Right cardiac atrium (tissue), 5 donors: ENCODE data around the gene TGM5. TPM values are rescaled to one million over a fixed set of nuclear protein-coding genes. Genes with fewer than 3 reads are reported as not detected.

Source experiments
- ATAC-seq, 2 donors: fragments of 200-7000 bp; cut with Tn5 transposase; one replicate each; pipeline versions ENCODE4 v1.8.0 to v1.9.1; 2020; ENCODE audit warnings: moderate library complexity in 2 of 2, mild to moderate bottlenecking in 1 of 2
- DNase-seq, 3 donors: peaks; one replicate each; pipeline ENCODE4 v3.0.0-alpha.2; 2020
- H3K27ac ChIP-seq: one replicate; pipeline ENCODE4 v1.5.1; 2013; ENCODE audit warnings: mild to moderate bottlenecking, low read length, control low read depth, moderate library complexity
- H3K27me3 ChIP-seq: one replicate; pipeline ENCODE4 v1.6.1; 2013; ENCODE audit not compliant: control insufficient read depth, insufficient read depth
- H3K4me1 ChIP-seq: one replicate; pipeline ENCODE4 v1.6.1; 2013; ENCODE audit warnings: low read length; ENCODE audit not compliant: control insufficient read depth, insufficient read depth
- H3K4me3 ChIP-seq: one replicate; pipeline ENCODE4 v1.5.1; 2013; ENCODE audit warnings: low read length, control low read depth
- H3K9me3 ChIP-seq: one replicate; pipeline ENCODE4 v1.6.1; 2013; ENCODE audit warnings: low read length; ENCODE audit not compliant: control insufficient read depth
- WGBS: extraction: QIAGEN DNeasy Blood & Tissue Kit; methylation state at CpG from one replicate; pipeline ENCODE4 v1.1.7; 2013; 5-methylcytosine and 5-hydroxymethylcytosine counted together
- intact Hi-C, 4 donors: fragments of 100-400 bp; cut with DNase I; formaldehyde crosslinking; loops; one replicate each; pipeline versions ENCODE4 v1.11.0 to v1.14.0; 2022 to 2023
- polyA plus RNA-seq: library from polyadenylated mRNA; stranded (reverse); fragments of 200-250 nt; gene quantifications from one replicate; pipeline ENCODE4 v1.2.3, GENCODE V29; 2013
- total RNA-seq, 4 donors: library from RNA; stranded (reverse); fragmentation: NEBNext Ultra II Directional; extraction: Animal tissue kit (Norgen Biotek cat#: 25700); gene quantifications; one replicate each; pipeline ENCODE4 v1.2.1, GENCODE V29; 2021
- donor health status: healthy with polysubstance abuse.
- donor health status: DM: no; HTN: yes; CAD: no.
- donor health status: DM: no; HTN: no; CAD: no.
- donor health status: DM: no; HTN: yes; CAD: no; lungs with severe emphysema.
- donor health status: DM: yes; HTN: yes; CAD: no.

Gene TGM5
- total and polyA plus RNA-seq, 5 donors, result 0.02 TPM; not detected in 4

DNA sequence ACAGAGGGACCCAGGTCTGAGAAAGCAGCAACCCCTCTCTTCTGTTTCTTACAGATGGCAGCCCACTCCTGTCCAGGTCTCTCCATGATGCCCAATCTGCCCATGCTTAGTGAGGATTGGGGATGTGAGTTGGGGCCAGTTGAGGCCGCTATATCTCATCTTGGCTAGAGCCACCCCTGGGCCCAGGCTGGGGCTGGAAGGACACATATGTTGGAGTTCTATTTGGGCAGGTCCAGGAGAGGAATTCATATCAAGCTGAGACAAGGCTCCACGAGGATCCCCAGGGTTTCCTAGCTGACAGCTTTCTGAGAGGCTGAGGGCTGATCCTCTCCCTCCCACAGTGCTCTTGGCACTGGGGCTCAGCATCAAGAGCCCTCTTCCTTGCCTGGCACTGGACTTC is 11.4 kb downstream of the TGM5 start:
- WGBS, result 66% methylated on average over 2 of the region's 2 CpGs
- DNase-seq, result no peak
- no peaks in the 10 kb centered on the region for H3K27me3 ChIP-seq
- no peaks in the 10 kb centered on the region for H3K9me3 ChIP-seq
- H3K4me1 ChIP-seq, result no peaks in the 10 kb centered on the region
- no peak for ATAC-seq
- H3K4me3 ChIP-seq, result no peak overlapping the region
- intact Hi-C loops, result no loop called here
- no peak overlapping the region for H3K27ac ChIP-seq

DNA sequence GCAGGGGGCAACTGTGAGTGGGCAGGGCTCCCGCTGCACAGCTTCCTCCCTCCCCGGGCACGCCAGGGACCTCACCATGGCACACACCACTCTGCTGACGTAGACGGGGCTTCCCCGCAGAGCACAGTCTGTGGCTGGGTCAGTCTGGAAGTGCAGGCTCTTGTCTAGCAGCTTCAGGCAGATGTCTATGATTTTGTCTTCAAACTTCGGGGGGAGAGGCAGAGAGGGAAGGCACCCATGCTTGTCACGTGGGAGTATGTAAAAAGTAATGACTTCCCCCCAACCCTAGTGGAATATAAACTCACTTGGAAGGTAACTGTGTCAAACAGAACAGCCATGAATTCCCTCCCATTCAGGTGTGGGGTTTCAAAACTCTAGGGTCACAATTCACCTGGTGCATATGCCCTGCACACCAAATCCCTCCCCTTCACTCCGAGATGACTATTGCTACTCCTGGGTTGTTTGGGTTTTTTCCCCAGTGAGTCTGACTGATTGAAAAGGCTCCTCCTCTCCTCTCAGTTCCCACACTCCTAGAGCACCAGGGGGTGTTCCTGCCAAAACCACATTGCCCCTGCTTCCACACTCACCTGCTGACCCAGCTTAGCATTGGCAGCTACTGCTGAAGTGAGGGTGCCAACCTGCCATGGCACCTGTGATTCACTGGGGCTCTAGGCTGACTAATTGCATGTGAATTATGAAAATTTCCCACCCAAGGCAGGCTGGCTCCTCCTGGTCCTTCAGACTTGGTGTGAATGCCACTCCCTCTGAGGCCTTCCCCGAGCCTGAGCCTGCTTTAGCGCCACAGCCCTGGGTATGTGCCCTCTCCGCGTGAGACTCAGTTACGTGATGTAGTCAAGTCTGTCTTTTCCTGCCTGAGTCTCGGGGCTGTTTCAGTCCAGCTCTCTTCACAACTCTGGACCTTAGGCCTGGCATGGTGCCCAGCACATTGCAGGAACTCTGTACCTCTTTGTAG is 13.0 kb downstream of the TGM5 start:
- intact Hi-C loops, result no loop called here
- Histone ChIP-seq H3K4me3 (no peak overlapping the region), H3K9me3 (no peaks in the 10 kb centered on the region), H3K4me1 (no peaks in the 10 kb centered on the region), H3K27ac (no peak overlapping the region), H3K27me3 (no peaks in the 10 kb centered on the region)
- ATAC-seq, result peak; percentile 38
- DNase-seq, result peak in 1 of 3 donors; percentile 76
- WGBS, result 55% methylated on average over 15 of the region's 15 CpGs

DNA sequence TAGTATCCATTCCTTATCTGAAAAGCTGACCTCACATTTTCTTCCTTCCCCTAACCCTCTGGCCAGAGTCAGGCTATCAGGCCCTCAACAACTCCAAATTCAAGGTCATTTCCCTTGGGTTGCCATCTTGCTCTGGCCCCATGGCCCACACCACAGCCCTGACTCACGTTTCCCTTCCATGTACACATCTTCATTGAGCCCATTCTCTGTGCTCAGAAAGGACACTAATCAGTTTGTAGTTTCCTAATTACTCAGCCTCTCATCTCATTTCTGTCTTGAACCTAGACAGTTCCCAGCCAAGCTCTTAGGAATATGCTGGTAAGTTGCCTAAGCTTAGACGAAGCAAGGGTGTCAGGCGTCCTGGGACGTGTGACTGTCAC is 14.9 kb downstream of the TGM5 start:
- no peaks in the 10 kb centered on the region for H3K4me1 ChIP-seq
- H3K27me3 ChIP-seq, result no peaks in the 10 kb centered on the region
- ATAC-seq, result no peak
- intact Hi-C loops, result no loop called here
- WGBS, result 71% methylated on average over 4 of the region's 4 CpGs
- no peak overlapping the region for H3K27ac ChIP-seq
- no peak overlapping the region for H3K4me3 ChIP-seq
- DNase-seq, result no peak
- no peaks in the 10 kb centered on the region for H3K9me3 ChIP-seq

- no peak overlapping the region for H3K4me3 ChIP-seq
- ATAC-seq (no peak), DNase-seq (no peak)
- 81% methylated on average over 8 of the region's 8 CpGs for WGBS
- intact Hi-C loops, result no loop called here
- no peak overlapping the region for H3K27ac ChIP-seq
- no peaks in the 10 kb centered on the region for H3K4me1 ChIP-seq
- no peaks in the 10 kb centered on the region for H3K27me3 ChIP-seq
- H3K9me3 ChIP-seq, result no peaks in the 10 kb centered on the region
Measured at GRCh38 chr15:43251185-43251870, 15.4 kb downstream of the TGM5 start.

- H3K27me3 ChIP-seq, result no peaks in the 10 kb centered on the region
- ATAC-seq, result no peak
- no peak for DNase-seq
- 69% methylated on average over 2 of the region's 2 CpGs for WGBS
- intact Hi-C loops, result no loop called here
- H3K27ac ChIP-seq, result no peak overlapping the region
- H3K4me3 ChIP-seq, result no peak overlapping the region
- H3K9me3 ChIP-seq, result no peaks in the 10 kb centered on the region
- no peaks in the 10 kb centered on the region for H3K4me1 ChIP-seq
Measured at GRCh38 chr15:43250785-43251184, 15.9 kb downstream of the TGM5 start.

- no peaks in the 10 kb centered on the region for H3K4me1 ChIP-seq
- H3K4me3 ChIP-seq, result no peak overlapping the region
- H3K27ac ChIP-seq, result no peak overlapping the region
- intact Hi-C loops, result no loop called here
- no peaks in the 10 kb centered on the region for H3K27me3 ChIP-seq
- WGBS, result 51% methylated on average over 5 of the region's 5 CpGs
- no peak for DNase-seq
- ATAC-seq, result no peak
- no peaks in the 10 kb centered on the region for H3K9me3 ChIP-seq
Measured at GRCh38 chr15:43249699-43250203, 17.0 kb downstream of the TGM5 start.

DNA sequence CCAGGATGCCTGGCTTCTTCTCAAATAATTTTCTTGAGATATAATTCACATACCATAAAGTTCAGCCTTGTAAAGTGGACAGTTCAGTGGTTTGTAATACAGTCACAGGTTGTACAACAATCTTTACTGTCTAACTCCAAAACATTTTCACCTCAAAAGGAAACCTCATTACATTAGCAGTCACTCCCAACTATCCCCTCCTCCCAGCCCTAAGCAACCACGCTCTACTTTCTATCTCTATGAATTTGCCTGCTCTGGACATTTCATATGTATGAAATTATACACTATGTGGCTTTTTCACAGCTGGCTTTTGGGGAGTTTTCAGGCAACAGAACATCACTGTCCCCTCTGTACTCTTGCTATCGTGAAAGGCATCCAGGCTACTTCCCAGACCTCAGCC is 17.5 kb downstream of the TGM5 start:
- 70% methylated on average over 2 of the region's 2 CpGs for WGBS
- Histone ChIP-seq H3K27me3 (no peaks in the 10 kb centered on the region), H3K27ac (no peak overlapping the region), H3K4me1 (no peaks in the 10 kb centered on the region), H3K9me3 (no peaks in the 10 kb centered on the region), H3K4me3 (no peak overlapping the region)
- no peak for ATAC-seq
- intact Hi-C loops, result no loop called here
- no peak for DNase-seq

DNA sequence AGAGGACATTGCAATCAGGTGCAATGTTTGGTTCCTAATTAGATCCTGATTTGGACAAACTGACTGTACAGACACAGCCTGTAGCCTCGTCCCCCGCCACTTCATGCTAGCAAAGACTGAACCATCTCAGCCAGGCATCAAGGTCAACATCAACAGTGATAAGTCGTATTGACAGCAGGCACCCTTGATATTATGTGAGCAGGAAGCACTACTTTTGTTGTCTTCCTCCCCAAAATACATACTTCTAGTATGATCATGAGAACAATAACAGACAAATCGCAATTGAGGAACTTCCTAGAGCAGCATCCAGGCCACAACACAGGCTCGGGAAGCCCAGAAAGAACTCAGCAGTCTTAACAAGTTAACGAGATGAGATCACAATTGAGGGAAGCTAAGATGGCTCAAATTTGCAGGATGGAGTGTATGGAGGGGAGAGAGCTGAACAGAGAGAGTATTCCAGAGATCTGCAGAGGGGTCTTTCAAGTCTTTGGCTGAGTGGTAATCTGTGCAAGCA is 20.4 kb downstream of the TGM5 start:
- intact Hi-C loops, result no loop called here
- Histone ChIP-seq H3K9me3 (no peaks in the 10 kb centered on the region), H3K27me3 (no peaks in the 10 kb centered on the region), H3K4me3 (no peak overlapping the region), H3K27ac (no peak overlapping the region), H3K4me1 (no peaks in the 10 kb centered on the region)
- no peak for DNase-seq
- WGBS, result 64% methylated on average over 6 of the region's 6 CpGs
- no peak for ATAC-seq

DNA sequence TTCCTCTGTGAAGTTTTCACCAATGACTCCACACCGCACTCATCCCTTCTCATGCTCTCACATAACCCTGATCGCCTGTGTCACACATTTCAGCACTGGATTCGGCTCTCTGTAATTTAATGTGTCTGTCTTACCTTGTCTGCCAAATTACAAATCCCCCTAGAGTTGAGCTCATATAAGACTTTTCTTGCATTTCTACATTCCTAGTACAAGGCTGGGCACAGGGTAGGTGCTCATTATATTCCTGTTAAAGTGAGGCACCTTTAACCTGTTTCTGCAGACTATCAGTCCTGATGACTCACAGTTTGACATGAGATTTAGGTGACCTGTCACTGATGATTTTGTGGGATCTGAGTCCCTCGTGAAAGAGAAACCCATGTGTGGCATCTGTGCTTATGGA is 22.6 kb downstream of the TGM5 start:
- intact Hi-C loops, result no loop called here
- ATAC-seq (no peak), DNase-seq (no peak)
- Histone ChIP-seq H3K4me1 (no peaks in the 10 kb centered on the region), H3K9me3 (no peaks in the 10 kb centered on the region), H3K4me3 (no peak overlapping the region), H3K27me3 (no peaks in the 10 kb centered on the region), H3K27ac (no peak overlapping the region)
- 86% methylated on average over 4 of the region's 4 CpGs for WGBS

GRCh38 chr15:43243020-43243645 is 23.6 kb downstream of the TGM5 start:
- ATAC-seq, result no peak
- WGBS, result 88% methylated on average over 2 of the region's 2 CpGs
- Histone ChIP-seq H3K9me3 (no peaks in the 10 kb centered on the region), H3K27me3 (no peaks in the 10 kb centered on the region), H3K4me3 (no peak overlapping the region), H3K4me1 (no peaks in the 10 kb centered on the region), H3K27ac (no peak overlapping the region)
- intact Hi-C loops, result no loop called here
- DNase-seq, result no peak

- ATAC-seq (no peak), DNase-seq (no peak)
- intact Hi-C loops, result no loop called here
Measured at GRCh38 chr15:43242616-43243015, 24.1 kb downstream of the TGM5 start.

More at GRCh38 chr15:43242616-43243015, 24.1 kb downstream of the TGM5 start:
- Histone ChIP-seq H3K9me3 (no peaks in the 10 kb centered on the region), H3K27ac (no peak overlapping the region), H3K4me3 (no peak overlapping the region), H3K4me1 (no peaks in the 10 kb centered on the region), H3K27me3 (no peaks in the 10 kb centered on the region)
- 70% methylated on average over 5 of the region's 5 CpGs for WGBS
